GM21423 (cell line): ENCODE results near the gene CAMKV.

Experiments used
- ATAC-seq: cut with Tn5 transposase; IDR thresholded peaks from one replicate; pipeline ENCODE4 v1.9.1; 2021; ENCODE audit warnings: mild to moderate bottlenecking, moderate library complexity; ENCODE audit not compliant: unreplicated experiment

CAMKV gene

DNA sequence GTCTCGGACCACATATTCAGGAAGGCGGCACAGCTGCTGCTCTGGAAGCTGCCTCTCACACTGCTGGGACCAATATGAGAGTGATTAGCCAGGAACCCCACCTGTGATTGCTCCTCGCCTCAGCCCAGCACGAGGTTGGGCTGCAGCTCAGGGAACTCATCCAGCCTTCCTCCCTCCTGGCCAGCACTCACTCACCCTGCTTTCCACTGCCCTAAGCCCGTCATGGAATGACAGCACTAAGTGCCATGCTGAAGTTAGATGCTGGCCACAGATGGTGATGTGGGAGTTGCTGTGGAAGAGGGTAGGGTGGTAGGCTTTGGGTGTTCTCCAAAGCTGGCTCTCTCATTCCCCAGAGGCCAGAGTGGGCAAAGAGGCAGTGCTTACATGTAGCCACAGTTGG, 26.6 kb upstream of the CAMKV start:
- ATAC-seq: no peak

DNA sequence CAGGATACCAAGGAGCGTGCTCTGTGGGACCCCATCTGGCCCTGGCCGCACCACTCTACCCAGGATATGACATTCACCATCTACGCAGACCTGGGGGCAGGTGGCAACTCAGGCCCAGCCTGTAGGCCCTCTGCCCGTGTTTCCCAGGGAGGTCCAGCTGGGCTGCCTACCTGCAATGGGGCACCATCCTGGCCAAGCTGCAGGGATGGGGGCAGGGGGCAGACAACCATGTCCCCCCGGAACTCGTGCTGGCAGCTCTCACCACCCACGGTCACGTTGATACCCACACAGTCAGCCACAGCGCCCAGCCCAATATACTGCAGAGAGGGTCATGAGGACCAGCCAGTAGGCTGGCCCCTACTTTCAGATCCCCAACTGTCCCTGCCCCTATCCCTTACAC, 26.1 kb upstream of the CAMKV start:
- no peak for ATAC-seq

DNA sequence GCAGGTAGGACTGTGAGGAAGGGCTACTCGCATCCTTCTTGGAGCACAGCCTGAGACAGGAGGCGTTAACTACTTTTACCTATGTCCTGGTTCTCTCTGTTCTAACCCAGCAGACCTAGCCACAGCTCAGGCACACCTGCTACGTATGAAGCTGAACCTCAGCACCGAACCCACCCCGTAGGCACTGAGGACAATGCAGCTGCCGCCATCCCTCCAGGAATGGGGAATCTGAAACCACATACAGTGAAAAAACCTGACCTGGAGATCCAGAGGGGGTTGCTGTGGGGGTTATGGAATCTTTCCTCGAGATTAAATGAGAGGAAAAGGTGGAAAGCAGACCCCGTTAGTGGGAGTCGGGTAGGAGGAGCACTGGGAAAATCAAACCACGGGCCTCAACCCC, 19.6 kb upstream of the CAMKV start:
- no peak for ATAC-seq

DNA sequence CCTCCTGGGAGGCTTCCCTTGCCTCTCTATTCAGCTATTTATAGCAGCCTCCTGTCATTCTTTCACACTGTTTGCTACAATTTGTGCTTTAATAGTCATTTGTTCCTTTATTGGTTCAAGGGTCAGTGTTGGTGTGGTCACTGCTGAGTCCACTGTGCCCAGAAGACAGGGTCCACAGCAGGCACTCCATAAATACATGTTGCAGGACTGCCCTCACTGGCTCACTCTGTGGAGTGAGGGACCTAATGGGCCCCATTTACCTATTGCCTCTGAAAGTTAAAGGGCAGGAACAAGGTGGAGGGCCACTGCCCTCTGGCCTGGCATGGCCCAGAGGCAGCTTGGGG, 17.2 kb upstream of the CAMKV start:
- no peak for ATAC-seq

GRCh38 chr3:49883998-49884397, 14.3 kb upstream of the CAMKV start:
- ATAC-seq: no peak

GRCh38 chr3:49882166-49882565, 12.5 kb upstream of the CAMKV start:
- no peak for ATAC-seq

DNA sequence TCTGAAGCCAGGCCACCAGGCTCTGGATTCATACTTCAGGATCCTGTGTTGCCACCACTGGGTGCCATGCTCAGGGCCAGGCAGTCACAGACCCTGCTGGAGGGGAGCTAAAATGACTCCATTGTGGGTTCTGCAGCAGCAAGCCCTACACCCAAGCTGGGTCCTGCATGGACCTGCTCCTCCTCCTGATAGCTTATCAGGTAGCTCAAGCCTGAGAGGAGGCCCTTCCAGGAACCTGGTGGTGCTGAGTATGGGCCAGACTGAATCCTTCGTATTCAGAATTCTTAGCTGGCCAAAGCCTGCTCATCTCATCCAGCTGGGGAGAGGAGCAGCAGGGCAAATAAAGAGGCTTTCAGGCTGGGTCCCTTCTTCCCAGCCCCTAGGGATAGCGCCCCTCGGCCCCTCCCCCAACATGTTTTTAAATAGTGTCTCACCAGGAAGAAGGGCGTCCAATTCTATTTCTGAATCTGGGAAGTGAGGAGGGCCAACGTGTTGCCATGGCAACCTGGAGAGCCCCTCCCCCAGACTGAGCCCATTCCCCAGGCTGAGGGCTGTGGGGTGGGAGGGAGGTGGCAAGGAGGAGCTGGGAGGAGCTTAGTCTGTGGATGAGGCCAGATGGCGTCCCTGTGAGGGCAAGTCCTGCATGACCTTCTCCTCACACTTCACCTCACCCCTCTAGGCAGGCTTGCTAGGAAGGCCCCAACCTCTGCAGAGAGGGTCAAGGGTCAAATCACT, 11.0 kb upstream of the CAMKV start:
- no peak for ATAC-seq

DNA sequence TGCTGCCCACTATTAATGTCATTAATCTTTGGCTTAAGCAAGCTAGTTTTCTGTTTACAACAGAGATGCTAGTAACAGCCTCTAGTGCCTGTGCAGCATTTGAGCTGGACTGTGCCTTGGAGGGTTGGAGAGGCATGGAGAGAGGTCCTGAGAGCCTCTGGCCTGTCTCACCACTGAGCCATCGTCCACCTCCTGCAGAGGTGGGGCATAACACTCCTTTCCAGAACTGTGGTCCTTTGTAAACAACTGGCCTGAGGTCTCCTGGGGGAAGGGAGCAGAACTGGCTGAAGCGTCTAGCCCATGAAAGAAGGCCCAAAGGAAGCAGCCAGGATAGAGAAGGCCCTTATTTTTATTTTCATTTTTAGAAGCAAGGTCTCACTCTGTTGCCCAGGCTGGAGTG, 10.0 kb upstream of the CAMKV start:
- no peak for ATAC-seq

- ATAC-seq: no peak
Measured at GRCh38 chr3:49878686-49879085, 9.0 kb upstream of the CAMKV start.

- ATAC-seq: no peak
Measured at GRCh38 chr3:49877716-49878115, 8.0 kb upstream of the CAMKV start.

GRCh38 chr3:49876567-49876966, 6.9 kb upstream of the CAMKV start:
- no peak for ATAC-seq

- ATAC-seq: no peak
Measured at GRCh38 chr3:49873623-49874022, 3.9 kb upstream of the CAMKV start.

DNA sequence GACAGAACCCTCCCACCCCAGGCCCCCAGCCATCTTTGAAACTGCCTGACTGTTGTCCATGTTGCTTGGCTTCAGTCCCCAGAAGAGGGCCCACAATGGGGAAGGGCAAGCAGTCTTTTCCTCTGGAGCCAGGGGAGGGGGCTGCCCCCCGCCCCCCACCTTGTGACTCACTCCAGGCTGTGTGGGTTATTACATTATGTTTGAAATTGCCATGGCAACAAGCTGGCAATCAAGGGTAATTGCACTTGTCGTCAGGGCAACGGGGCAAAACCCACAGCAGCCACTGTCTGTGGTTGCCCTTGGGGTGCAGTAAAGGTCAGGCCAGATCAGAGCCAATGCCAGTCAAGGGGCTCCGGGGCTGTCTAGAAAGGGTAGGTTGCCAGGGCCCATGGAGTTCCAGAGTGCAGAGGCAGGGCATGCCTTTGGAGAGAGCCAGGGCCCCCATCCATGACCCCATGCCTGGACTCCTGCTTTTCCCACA, 3.1 kb upstream of the CAMKV start:
- no peak for ATAC-seq

DNA sequence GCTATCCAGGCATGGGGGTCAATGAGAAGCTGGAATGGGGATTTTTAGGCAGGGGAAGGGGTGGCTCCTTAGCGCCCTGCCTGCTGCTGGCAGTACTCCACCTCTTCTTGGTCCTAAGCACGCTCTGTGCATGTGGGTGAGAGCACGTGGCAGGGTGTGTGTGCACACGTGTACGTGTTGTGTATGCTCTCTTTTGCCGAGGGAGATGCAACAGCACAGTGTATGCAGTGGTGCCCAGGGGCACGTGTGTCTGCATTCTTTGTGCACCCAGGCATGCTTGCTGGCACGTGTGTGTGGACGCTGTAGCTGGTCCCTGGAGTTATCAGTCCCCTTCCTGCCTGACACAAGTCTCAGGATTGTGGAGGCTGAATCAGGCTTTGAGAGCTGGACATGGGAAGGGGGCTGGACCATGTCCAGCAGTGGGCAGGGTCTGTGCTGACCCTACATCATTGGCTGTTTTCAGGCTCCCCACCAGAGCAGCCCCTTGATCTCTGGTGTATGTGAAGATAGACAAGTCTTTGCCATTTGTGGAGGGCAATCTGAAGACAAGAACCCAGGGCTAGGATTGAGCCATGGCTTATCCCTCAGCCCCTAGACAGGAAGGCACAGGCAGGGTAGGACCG, 1.9 kb upstream of the CAMKV start:
- ATAC-seq: no peak

- ATAC-seq: no peak
Measured at GRCh38 chr3:49868862-49869466, 742 bp downstream of the CAMKV start.

DNA sequence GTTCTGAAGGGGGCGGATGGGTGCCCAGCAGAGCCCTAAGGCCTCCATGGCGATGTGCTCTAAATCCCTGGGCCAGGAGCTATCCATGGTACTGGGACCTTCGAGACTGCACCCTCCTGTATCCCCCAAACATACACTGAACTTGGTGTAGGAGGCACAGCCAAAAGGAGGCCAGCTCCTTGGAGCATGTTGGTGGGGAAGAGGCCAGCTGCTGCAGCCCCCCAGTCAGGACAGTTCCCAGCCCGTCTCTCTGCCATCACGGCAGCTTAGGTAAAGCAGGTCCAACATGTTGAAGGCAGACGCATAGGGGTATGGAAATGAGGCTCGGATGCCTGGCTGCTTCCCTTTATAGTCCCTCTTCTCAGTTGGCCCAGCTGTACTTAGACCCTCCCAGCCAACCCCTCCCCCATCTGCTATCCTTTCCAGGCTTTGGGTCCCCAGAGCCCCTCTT, 1.8 kb downstream of the CAMKV start:
- no peak for ATAC-seq

- no peak for ATAC-seq
Measured at GRCh38 chr3:49867400-49867799, 2.3 kb downstream of the CAMKV start.

GRCh38 chr3:49865198-49865784, 4.4 kb downstream of the CAMKV start:
- no peak for ATAC-seq

DNA sequence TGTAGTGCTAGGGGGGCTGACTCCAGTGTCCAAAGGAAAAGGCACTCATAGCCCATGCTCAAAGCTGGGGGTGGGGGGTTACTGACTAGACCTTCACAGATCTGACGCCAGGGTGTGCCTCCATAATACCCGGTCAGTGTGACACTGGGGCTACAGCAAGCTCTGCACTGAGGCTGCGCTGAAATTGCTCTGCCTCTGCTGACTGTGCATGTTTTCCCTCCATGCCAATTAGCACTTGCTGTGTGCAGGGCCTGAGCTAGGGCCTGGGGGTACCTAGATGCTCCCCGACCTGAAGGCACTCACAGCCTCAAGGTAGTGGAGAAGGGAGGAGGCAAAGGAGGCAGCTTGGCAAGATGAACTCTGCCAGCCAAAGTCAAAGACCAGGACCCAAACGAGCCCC, 5.2 kb downstream of the CAMKV start:
- ATAC-seq: no peak

- no peak for ATAC-seq
Measured at GRCh38 chr3:49859576-49860305, 10.0 kb downstream of the CAMKV start.
